Panc1 (cell line): Measurements from ENCODE around the gene GRIP2. TPM values are rescaled to one million over a fixed set of nuclear protein-coding genes. Genes with fewer than 3 reads are reported as not detected.

Experiments
- ATAC-seq: fragments of 200-7000 bp; cut with Tn5 transposase; 2 replicates; pipeline ENCODE4 v1.9.1; 2020; ENCODE audit warnings: mild to moderate bottlenecking, moderate library complexity
- BruUV-seq: library from RNA; stranded (reverse); fragments of 400-500 nt; replicated peaks from 2 replicates; lab custom pipeline; 2021; lab: Mats Ljungman, UMichigan
- CTCF ChIA-PET: fragments of 300-600 bp; sonication (Branson Sonifier 250); formaldehyde crosslinking; loops from one replicate; lab custom pipeline; 2022; ENCODE audit warnings: antibody characterized with exemption; lab: Charles Lee
- POLR2A ChIA-PET: fragments of 300-600 bp; sonication (Branson Sonifier 250); formaldehyde crosslinking; loops from one replicate; lab custom pipeline; 2022; ENCODE audit warnings: antibody characterized with exemption; lab: Charles Lee
- DNase-seq: peaks from one replicate; pipeline ENCODE4 v3.0.0-alpha.2; 2010; ENCODE audit warnings: low read depth, low spot score
- H3K27ac ChIP-seq: 2 replicates; pipeline ENCODE4 v1.5.1; 2011; ENCODE audit warnings: mild to moderate bottlenecking, low read length, inconsistent platforms
- H3K27me3 ChIP-seq: fragments of 200-500 bp; sonication (Bioruptor generic); 2 replicates; pipeline ENCODE4 v1.6.0; 2014; ENCODE audit warnings: low read length, inconsistent platforms; ENCODE audit not compliant: control insufficient read depth, insufficient read depth
- H3K36me3 ChIP-seq: fragments of 200-500 bp; sonication (Bioruptor generic); 2 replicates; pipeline ENCODE4 v1.5.1; 2014; ENCODE audit warnings: inconsistent platforms, mild to moderate bottlenecking, low read length, moderate library complexity; ENCODE audit not compliant: control insufficient read depth, insufficient read depth
- H3K4me1 ChIP-seq: 2 replicates; pipeline ENCODE4 v1.5.1; 2011; ENCODE audit warnings: inconsistent platforms, mild to moderate bottlenecking, low read length, moderate library complexity; ENCODE audit not compliant: control insufficient read depth, insufficient read depth
- H3K4me3 ChIP-seq, 2 experiments: 2 replicates each; pipeline ENCODE4 v1.5.1; 2011 to 2012; ENCODE audit warnings: low read depth in 2 of 2, low read length in 2 of 2, mild to moderate bottlenecking in 2 of 2, inconsistent platforms in 1 of 2, moderate library complexity in 1 of 2
- H3K9me3 ChIP-seq: fragments of 200-500 bp; sonication (Bioruptor generic); 2 replicates; pipeline ENCODE4 v1.5.1; 2014; ENCODE audit warnings: low read depth, mild to moderate bottlenecking, inconsistent platforms, low read length, moderate library complexity; ENCODE audit not compliant: control insufficient read depth, insufficient read depth
- POLR2AphosphoS5 ChIP-seq: IDR thresholded peaks from 2 replicates; pipeline ENCODE4 v1.6.1; 2012; ENCODE audit warnings: mild to moderate bottlenecking, low read depth, low read length, moderate library complexity
- REST ChIP-seq, 2 experiments: IDR thresholded peaks; 2 replicates each; pipeline ENCODE4 v1.6.1; 2011 to 2012; ENCODE audit warnings: low read depth in 2 of 2, control low read depth in 1 of 2, low read length in 1 of 2, mild to moderate bottlenecking in 1 of 2, moderate library complexity in 1 of 2; ENCODE audit not compliant: insufficient read depth in 1 of 2
- SIN3A ChIP-seq: IDR thresholded peaks from 2 replicates; pipeline ENCODE4 v1.6.1; 2012; ENCODE audit warnings: low read depth, mild to moderate bottlenecking, low read length, moderate library complexity, borderline replicate concordance; ENCODE audit not compliant: insufficient read depth
- TCF7L2 ChIP-seq: IDR thresholded peaks from 2 replicates; pipeline ENCODE4 v1.6.1; 2011; ENCODE audit warnings: mild to moderate bottlenecking, low read depth, low read length, inconsistent platforms
- in situ Hi-C: cut with HindIII; loops from 2 replicates; pipeline ENCODE4 v1.10.0; 2016; ENCODE audit warnings: low sequenced_read_pairs, low pct_unique_long_range_greater_than_20kb
- intact Hi-C: fragments of 100-400 bp; cut with micrococcal nuclease; formaldehyde crosslinking; loops from one replicate; pipeline ENCODE4 v1.10.0; 2022; ENCODE audit not compliant: unreplicated experiment
- total RNA-seq: library from RNA; stranded (reverse); gene quantifications from one replicate; pipeline ENCODE4 v1.2.1, GENCODE V29; 2021; ENCODE audit not compliant: unreplicated experiment
- TF ChIP-seq, protein P1 (sequence below): fragments of 450-650 bp; IDR thresholded peaks from 2 replicates; pipeline ENCODE4 v1.5.1; 2017; ENCODE audit warnings: mild to moderate bottlenecking

GRIP2 gene
- total RNA-seq, 1 experiment from 2014 or later = 6.5 TPM

GRCh38 chr3:14462738-14463137, 77.4 kb downstream of the GRIP2 start:
- no peak for DNase-seq
- Histone ChIP-seq H3K27me3 (no peaks in the 10 kb centered on the region), H3K9me3 (no peaks in the 10 kb centered on the region), H3K4me1 (peaks cover 41% of the 10 kb centered on the region), H3K4me3 (no peak overlapping the region), H3K27ac (peak overlapping the region; percentile 7; the same call in 1 of the 2 replicates), H3K36me3 (no peaks in the 10 kb centered on the region)
- CTCF ChIA-PET = no interaction called here
- in situ Hi-C loops = no loop called here
- BruUV-seq = no TSS peak
- intact Hi-C loops = no loop called here
- TF ChIP-seq TCF7L2 (no peak), SIN3A (no peak), POLR2AphosphoS5 (no peak), REST (IDR thresholded peaks at IDR 0.05; ENCODE audit: insufficient read depth in 1 of 2, low read depth in 2 of 2, low read length in 1 of 2) (no peak)
- TF ChIP-seq, protein P1, sequence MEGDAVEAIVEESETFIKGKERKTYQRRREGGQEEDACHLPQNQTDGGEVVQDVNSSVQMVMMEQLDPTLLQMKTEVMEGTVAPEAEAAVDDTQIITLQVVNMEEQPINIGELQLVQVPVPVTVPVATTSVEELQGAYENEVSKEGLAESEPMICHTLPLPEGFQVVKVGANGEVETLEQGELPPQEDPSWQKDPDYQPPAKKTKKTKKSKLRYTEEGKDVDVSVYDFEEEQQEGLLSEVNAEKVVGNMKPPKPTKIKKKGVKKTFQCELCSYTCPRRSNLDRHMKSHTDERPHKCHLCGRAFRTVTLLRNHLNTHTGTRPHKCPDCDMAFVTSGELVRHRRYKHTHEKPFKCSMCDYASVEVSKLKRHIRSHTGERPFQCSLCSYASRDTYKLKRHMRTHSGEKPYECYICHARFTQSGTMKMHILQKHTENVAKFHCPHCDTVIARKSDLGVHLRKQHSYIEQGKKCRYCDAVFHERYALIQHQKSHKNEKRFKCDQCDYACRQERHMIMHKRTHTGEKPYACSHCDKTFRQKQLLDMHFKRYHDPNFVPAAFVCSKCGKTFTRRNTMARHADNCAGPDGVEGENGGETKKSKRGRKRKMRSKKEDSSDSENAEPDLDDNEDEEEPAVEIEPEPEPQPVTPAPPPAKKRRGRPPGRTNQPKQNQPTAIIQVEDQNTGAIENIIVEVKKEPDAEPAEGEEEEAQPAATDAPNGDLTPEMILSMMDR = no peak
- no peak for ATAC-seq
- POLR2A ChIA-PET = interaction anchor here (0.5 kb wide), 1 partner anchor 83 kb away, joined by 4 read pairs; no protein-coding TSS in a partner anchor

- peak overlapping the region; percentile 65 for H3K27ac ChIP-seq
- peaks cover 50% of the 10 kb centered on the region for H3K4me1 ChIP-seq
- no TSS peak for BruUV-seq
- no peaks in the 10 kb centered on the region for H3K27me3 ChIP-seq
- intact Hi-C loops = no loop called here
- ChIA-PET POLR2A (no interaction called here), CTCF (interaction anchor here (0.6 to 1.0 kb wide), 2 partner anchors 126 to 201 kb away, joined by 4 to 6 read pairs; no protein-coding TSS in a partner anchor)
- no peak for DNase-seq
- H3K36me3 ChIP-seq = no peaks in the 10 kb centered on the region
- peak; percentile 83 for ATAC-seq
- TF ChIP-seq SIN3A = no peak
- no peak for TF ChIP-seq POLR2AphosphoS5
- TF ChIP-seq TCF7L2 = no peak
- TF ChIP-seq, protein P1 = peak; percentile 84
- in situ Hi-C loops = no loop called here
- no peaks in the 10 kb centered on the region for H3K9me3 ChIP-seq
- no peak overlapping the region for H3K4me3 ChIP-seq
Measured at GRCh38 chr3:14461748-14462324, 78.3 kb downstream of the GRIP2 start.
